H1 (cell line): ENCODE data around the gene STAM.

ENCODE experiments used
- CBX8 ChIP-seq: fragments of 300-800, 300-1000 bp; sonication (generic); IDR thresholded peaks from 2 replicates; pipeline ENCODE4 v1.7.1; 2016; ENCODE audit warnings: low read depth, low read length, borderline replicate concordance
- CHD1 ChIP-seq: IDR thresholded peaks from 2 replicates; pipeline ENCODE4 v1.6.1; 2012; ENCODE audit warnings: low read depth, low read length, improper control_type of control experiment
- CTCF ChIP-seq, 3 experiments: IDR thresholded peaks; 1 replicate in 2 of 3; 2 replicates in 1 of 3; pipeline versions ENCODE4 v1.5.1 to v1.6.1; 2011; ENCODE audit warnings: low read length in 3 of 3, mild to moderate bottlenecking in 3 of 3, inconsistent platforms in 2 of 3, low read depth in 1 of 3, moderate library complexity in 1 of 3; ENCODE audit not compliant: insufficient read depth in 1 of 3; ENCODE audit errors: control extremely low read depth in 1 of 3
- EGR1 ChIP-seq: IDR thresholded peaks from 2 replicates; pipeline ENCODE4 v1.6.1; 2011; ENCODE audit warnings: low read depth, low read length, borderline replicate concordance
- EZH2 ChIP-seq: fragments of 200-600 bp; sonication (generic); IDR thresholded peaks from 2 replicates; pipeline ENCODE4 v1.7.1; 2012; ENCODE audit warnings: low read depth, mild to moderate bottlenecking, moderate library complexity, low read length, inconsistent platforms; ENCODE audit not compliant: severe bottlenecking
- HDAC2 ChIP-seq, 2 experiments: fragments of 300-600 bp in 1 of 2; sonication (generic) in 1 of 2; IDR thresholded peaks; 2 replicates each; pipeline ENCODE4 v1.6.1; 2011 to 2012; ENCODE audit warnings: low read depth in 2 of 2, low read length in 2 of 2, mild to moderate bottlenecking in 2 of 2, moderate library complexity in 2 of 2, borderline replicate concordance in 1 of 2, inconsistent platforms in 1 of 2
- HDAC6 ChIP-seq: IDR thresholded peaks from one replicate; pipeline ENCODE4 v1.7.1; 2012; ENCODE audit warnings: low read depth, mild to moderate bottlenecking, inconsistent platforms, low read length, moderate library complexity
- MAX ChIP-seq: IDR thresholded peaks from 2 replicates; pipeline ENCODE4 v1.6.1; 2012; ENCODE audit warnings: inconsistent platforms
- POLR2A ChIP-seq, 2 experiments: IDR thresholded peaks; 1 replicate in 1 of 2; 2 replicates in 1 of 2; pipeline ENCODE4 v1.6.1; 2011; ENCODE audit warnings: low read depth in 2 of 2, low read length in 2 of 2, mild to moderate bottlenecking in 2 of 2; ENCODE audit errors: control extremely low read depth in 1 of 2
- SRF ChIP-seq: IDR thresholded peaks from 2 replicates; pipeline ENCODE4 v1.6.1; 2011; ENCODE audit warnings: mild to moderate bottlenecking, low read depth, low read length, moderate library complexity
- SUZ12 ChIP-seq: fragments of 200-600 bp; sonication (generic); IDR thresholded peaks from 2 replicates; pipeline ENCODE4 v1.6.1; 2012; ENCODE audit warnings: mild to moderate bottlenecking, inconsistent platforms, low read length, moderate library complexity, mixed read lengths
- TAF1 ChIP-seq: IDR thresholded peaks from 2 replicates; pipeline ENCODE4 v1.6.1; 2011; ENCODE audit warnings: mild to moderate bottlenecking, low read depth, low read length
- TCF12 ChIP-seq: IDR thresholded peaks from 2 replicates; pipeline ENCODE4 v1.6.1; 2011; ENCODE audit warnings: low read depth, mild to moderate bottlenecking, low read length
- YY1 ChIP-seq: IDR thresholded peaks from 2 replicates; pipeline ENCODE4 v1.6.1; 2011; ENCODE audit warnings: low read depth, mild to moderate bottlenecking, low read length

- no peak for TF ChIP-seq CTCF (IDR thresholded peaks at IDR 0.05; ENCODE audit: control extremely low read depth in 1 of 3, insufficient read depth in 1 of 3, low read depth in 1 of 3, low read length in 3 of 3)
- no peak for TF ChIP-seq MAX
- no peak for TF ChIP-seq HDAC2 (IDR thresholded peaks at IDR 0.05; ENCODE audit: borderline replicate concordance in 1 of 2, low read depth in 2 of 2, low read length in 2 of 2)
- TF ChIP-seq HDAC6 = no peak
- TF ChIP-seq YY1 = no peak
- no peak for TF ChIP-seq POLR2A (IDR thresholded peaks at IDR 0.05; ENCODE audit: control extremely low read depth in 1 of 2, low read depth in 2 of 2, low read length in 2 of 2)
- TF ChIP-seq SRF = no peak
- no peak for TF ChIP-seq CHD1
- TF ChIP-seq TAF1 = no peak
- TF ChIP-seq TCF12 = no peak
- TF ChIP-seq EGR1 = no peak
- no peak for TF ChIP-seq CBX8
- TF ChIP-seq SUZ12 = no peak
- TF ChIP-seq EZH2 = no peak
Measured at GRCh38 chr10:17743437-17743836, 99.5 kb downstream of the STAM start.
